ENCODE data around the gene VPS26A.

DNA sequence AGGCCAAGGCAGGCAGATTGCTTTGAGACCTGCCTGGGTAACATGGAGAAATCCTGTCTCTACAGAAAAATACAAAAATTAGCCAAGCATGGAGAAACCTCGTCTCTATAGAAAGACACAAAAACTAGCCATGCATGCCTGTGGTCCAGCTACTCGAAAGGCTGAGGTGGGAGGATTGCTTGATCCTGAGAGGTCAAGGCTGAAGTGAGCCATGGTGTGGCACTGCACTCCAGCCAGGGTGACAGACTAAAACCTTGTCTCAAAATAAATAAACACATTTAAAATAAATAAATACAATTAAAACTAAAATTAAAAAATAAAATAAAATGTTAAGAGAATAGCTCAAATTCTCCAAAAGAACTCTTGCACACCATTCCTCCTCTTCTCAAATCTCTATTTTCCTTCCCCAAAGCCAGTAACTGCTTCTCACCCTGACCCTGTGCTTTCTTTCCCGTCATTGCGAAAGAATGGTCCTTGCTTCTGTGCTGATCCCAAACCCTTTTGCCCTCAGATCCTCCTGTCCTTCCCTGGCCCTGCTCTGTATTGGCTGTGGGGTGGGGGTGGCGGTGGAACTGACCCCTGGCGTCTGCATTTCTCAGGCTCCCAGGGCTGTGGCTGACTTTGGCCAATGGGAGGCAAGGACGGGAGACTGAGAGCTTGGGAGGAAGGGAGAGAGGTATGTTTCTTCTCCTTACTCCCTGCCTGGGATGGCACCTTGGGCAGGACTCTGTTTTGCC lies 23.7 kb upstream of the VPS26A start:
- TF ChIP-seq ZNF629 (tag by site-specific recombination; IDR thresholded peaks at IDR 0.05) (no peak), ZNF433 (tag by site-specific recombination; IDR thresholded peaks at IDR 0.05; ENCODE audit: low read depth) (no peak), ZNF423 (tag by site-specific recombination; IDR thresholded peaks at IDR 0.05) (no peak), YY1 (tag by site-specific recombination; IDR thresholded peaks at IDR 0.05) (no peak), ZNF138 (tag by site-specific recombination; IDR thresholded peaks at IDR 0.05; ENCODE audit: borderline replicate concordance) (no peak)
- TF ChIP-seq, protein P1, sequence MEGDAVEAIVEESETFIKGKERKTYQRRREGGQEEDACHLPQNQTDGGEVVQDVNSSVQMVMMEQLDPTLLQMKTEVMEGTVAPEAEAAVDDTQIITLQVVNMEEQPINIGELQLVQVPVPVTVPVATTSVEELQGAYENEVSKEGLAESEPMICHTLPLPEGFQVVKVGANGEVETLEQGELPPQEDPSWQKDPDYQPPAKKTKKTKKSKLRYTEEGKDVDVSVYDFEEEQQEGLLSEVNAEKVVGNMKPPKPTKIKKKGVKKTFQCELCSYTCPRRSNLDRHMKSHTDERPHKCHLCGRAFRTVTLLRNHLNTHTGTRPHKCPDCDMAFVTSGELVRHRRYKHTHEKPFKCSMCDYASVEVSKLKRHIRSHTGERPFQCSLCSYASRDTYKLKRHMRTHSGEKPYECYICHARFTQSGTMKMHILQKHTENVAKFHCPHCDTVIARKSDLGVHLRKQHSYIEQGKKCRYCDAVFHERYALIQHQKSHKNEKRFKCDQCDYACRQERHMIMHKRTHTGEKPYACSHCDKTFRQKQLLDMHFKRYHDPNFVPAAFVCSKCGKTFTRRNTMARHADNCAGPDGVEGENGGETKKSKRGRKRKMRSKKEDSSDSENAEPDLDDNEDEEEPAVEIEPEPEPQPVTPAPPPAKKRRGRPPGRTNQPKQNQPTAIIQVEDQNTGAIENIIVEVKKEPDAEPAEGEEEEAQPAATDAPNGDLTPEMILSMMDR (tag by site-specific recombination; IDR thresholded peaks at IDR 0.05), result no peak
- TF ChIP-seq, protein P2, sequence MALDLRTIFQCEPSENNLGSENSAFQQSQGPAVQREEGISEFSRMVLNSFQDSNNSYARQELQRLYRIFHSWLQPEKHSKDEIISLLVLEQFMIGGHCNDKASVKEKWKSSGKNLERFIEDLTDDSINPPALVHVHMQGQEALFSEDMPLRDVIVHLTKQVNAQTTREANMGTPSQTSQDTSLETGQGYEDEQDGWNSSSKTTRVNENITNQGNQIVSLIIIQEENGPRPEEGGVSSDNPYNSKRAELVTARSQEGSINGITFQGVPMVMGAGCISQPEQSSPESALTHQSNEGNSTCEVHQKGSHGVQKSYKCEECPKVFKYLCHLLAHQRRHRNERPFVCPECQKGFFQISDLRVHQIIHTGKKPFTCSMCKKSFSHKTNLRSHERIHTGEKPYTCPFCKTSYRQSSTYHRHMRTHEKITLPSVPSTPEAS (tag by site-specific recombination; IDR thresholded peaks at IDR 0.05), result no peak
- TF ChIP-seq, protein P3, sequence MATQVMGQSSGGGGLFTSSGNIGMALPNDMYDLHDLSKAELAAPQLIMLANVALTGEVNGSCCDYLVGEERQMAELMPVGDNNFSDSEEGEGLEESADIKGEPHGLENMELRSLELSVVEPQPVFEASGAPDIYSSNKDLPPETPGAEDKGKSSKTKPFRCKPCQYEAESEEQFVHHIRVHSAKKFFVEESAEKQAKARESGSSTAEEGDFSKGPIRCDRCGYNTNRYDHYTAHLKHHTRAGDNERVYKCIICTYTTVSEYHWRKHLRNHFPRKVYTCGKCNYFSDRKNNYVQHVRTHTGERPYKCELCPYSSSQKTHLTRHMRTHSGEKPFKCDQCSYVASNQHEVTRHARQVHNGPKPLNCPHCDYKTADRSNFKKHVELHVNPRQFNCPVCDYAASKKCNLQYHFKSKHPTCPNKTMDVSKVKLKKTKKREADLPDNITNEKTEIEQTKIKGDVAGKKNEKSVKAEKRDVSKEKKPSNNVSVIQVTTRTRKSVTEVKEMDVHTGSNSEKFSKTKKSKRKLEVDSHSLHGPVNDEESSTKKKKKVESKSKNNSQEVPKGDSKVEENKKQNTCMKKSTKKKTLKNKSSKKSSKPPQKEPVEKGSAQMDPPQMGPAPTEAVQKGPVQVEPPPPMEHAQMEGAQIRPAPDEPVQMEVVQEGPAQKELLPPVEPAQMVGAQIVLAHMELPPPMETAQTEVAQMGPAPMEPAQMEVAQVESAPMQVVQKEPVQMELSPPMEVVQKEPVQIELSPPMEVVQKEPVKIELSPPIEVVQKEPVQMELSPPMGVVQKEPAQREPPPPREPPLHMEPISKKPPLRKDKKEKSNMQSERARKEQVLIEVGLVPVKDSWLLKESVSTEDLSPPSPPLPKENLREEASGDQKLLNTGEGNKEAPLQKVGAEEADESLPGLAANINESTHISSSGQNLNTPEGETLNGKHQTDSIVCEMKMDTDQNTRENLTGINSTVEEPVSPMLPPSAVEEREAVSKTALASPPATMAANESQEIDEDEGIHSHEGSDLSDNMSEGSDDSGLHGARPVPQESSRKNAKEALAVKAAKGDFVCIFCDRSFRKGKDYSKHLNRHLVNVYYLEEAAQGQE (tag by site-specific recombination; IDR thresholded peaks at IDR 0.05), result no peak
